ENCODE data around the gene SPATA16.

- no peak for TF ChIP-seq CTCF (conservative IDR thresholded peaks at IDR 0.05 in 1 of 2, IDR thresholded peaks at IDR 0.05 in 1 of 2; ENCODE audit: extremely low read depth in 1 of 2, insufficient read depth in 1 of 2, low read depth in 1 of 2, low read length in 2 of 2)
- no peak for TF ChIP-seq EZH2 (IDR thresholded peaks at IDR 0.05; ENCODE audit: borderline replicate concordance, low read length)
Observed at GRCh38 chr3:172856795-172857742, 284.0 kb downstream of the SPATA16 start.

Measured in mammary epithelial cell (primary cell).